H54 (cell line): Measurements from ENCODE around the gene EHD3.

ENCODE experiments used
- DNase-seq: peaks from one replicate; pipeline ENCODE4 v3.0.0; 2011; ENCODE audit warnings: low spot score, mixed read lengths; ENCODE audit not compliant: insufficient read length
- FAIRE-seq: peaks from 3 replicates; lab custom pipeline; 2011; peaks lifted over from hg19 to GRCh38; lab: Jason Lieb, UNC
- POLR2A ChIP-seq: IDR thresholded peaks from 2 replicates; pipeline ENCODE4 v1.6.1; 2011; ENCODE audit warnings: low read depth, mild to moderate bottlenecking, low read length

Gene EHD3

GRCh38 chr2:31219131-31219969 lies 14.6 kb upstream of the EHD3 start:
- no peak for TF ChIP-seq POLR2A
- no peak for FAIRE-seq
- no peak for DNase-seq

- FAIRE-seq (no peak), DNase-seq (no peak)
- no peak for TF ChIP-seq POLR2A
Measured at GRCh38 chr2:31221544-31221943, 12.4 kb upstream of the EHD3 start.

GRCh38 chr2:31222071-31222470 lies 11.9 kb upstream of the EHD3 start:
- DNase-seq = no peak
- TF ChIP-seq POLR2A = no peak
- no peak for FAIRE-seq

- FAIRE-seq = no peak
- no peak for TF ChIP-seq POLR2A
- no peak for DNase-seq
Measured at GRCh38 chr2:31223026-31223425, 10.9 kb upstream of the EHD3 start.

GRCh38 chr2:31223749-31224148 lies 10.2 kb upstream of the EHD3 start:
- FAIRE-seq = no peak

GRCh38 chr2:31226266-31226665 lies 7.7 kb upstream of the EHD3 start:
- FAIRE-seq = no peak
- TF ChIP-seq POLR2A = no peak
- no peak for DNase-seq

More at GRCh38 chr2:31223749-31224148, 10.2 kb upstream of the EHD3 start:
- no peak for TF ChIP-seq POLR2A
- DNase-seq = no peak

- DNase-seq (no peak), FAIRE-seq (no peak)
- TF ChIP-seq POLR2A = no peak
Measured at GRCh38 chr2:31227110-31227509, 6.8 kb upstream of the EHD3 start.

GRCh38 chr2:31227711-31228125 lies 6.2 kb upstream of the EHD3 start:
- FAIRE-seq = no peak
- TF ChIP-seq POLR2A = no peak
- DNase-seq = no peak

- no peak for TF ChIP-seq POLR2A
- DNase-seq (no peak), FAIRE-seq (no peak)
Measured at GRCh38 chr2:31228717-31229116, 5.2 kb upstream of the EHD3 start.

GRCh38 chr2:31230751-31231150 lies 3.2 kb upstream of the EHD3 start:
- DNase-seq = no peak
- no peak for FAIRE-seq
- TF ChIP-seq POLR2A = no peak

- FAIRE-seq (no peak), DNase-seq (no peak)
- no peak for TF ChIP-seq POLR2A
Measured at GRCh38 chr2:31231571-31232302, 2.2 kb upstream of the EHD3 start.

- TF ChIP-seq POLR2A = no peak
- FAIRE-seq (no peak), DNase-seq (no peak)
Measured at GRCh38 chr2:31232586-31232985, 1.4 kb upstream of the EHD3 start.

GRCh38 chr2:31233231-31233630 lies 721 bp upstream of the EHD3 start:
- no peak for DNase-seq
- TF ChIP-seq POLR2A = no peak
- no peak for FAIRE-seq

GRCh38 chr2:31234683-31235503 lies 941 bp downstream of the EHD3 start:
- DNase-seq (no peak), FAIRE-seq (no peak)
- TF ChIP-seq POLR2A = no peak

- FAIRE-seq = no peak
- DNase-seq = peak; percentile 51
- TF ChIP-seq POLR2A = no peak
Measured at GRCh38 chr2:31235504-31235902, 1.6 kb downstream of the EHD3 start.
